ENCODE data around the gene ZNF516.

ZNF516 gene

DNA sequence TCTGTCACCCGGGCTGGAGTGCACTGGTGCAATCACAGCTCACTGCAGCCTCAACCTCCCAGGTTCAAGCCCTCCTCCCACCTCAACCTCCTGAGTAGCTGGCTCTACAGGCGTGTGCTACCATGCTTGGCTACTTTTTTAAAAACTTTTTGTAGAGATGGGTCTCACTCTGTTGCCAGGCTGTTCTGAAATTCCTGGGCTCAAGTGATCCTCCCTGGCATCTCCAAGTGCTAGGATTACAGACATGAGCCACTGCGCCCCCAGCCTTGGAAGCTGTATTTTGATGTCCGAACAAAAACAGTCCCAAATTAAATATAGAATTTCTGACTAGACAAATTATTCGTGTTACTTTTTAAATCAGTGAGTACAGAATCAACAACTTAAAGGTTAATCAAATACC, 97.4 kb downstream of the ZNF516 start:
- no peak for DNase-seq (ENCODE audit: low read depth)

DNA sequence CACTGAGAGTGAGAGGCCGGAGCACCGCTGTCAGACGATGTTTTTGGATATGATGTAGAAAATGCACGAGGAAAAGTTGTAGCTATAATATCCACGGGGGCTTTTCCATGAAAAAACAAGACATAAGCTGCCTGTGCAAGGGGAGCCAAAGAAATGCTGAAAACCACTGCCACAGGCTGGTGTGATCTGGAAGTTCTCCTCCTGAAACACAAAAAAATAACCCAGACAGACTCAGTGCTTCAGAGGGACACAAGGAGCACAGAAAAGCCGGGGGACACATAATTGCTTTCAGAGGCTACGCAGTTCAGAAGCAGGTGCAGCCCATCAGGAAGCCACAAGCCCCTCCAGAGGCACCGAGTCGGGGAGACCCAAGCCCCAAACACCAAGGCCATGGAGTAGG, 98.2 kb downstream of the ZNF516 start:
- DNase-seq (ENCODE audit: low read depth) = no peak

DNA sequence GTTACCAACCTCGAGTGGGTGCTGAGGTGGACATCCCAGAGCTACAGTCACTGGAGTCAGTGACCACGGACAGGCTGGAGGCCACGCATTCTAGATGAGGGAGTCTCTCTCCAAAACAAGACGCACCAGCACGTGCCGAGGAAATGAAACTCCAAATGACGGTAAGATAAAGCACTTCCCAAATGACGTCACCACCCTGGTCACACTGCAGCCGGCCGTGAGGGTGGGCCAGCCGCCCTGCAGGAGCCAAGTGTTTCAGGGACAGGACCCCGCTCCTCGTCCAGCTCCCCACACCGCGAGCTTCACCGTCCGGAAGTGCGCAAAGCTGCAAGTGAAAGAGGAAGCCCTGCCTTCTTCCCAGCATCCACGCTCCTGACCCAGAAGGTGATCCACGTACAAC, 99.4 kb downstream of the ZNF516 start:
- DNase-seq (ENCODE audit: low read depth) = no peak

DNA sequence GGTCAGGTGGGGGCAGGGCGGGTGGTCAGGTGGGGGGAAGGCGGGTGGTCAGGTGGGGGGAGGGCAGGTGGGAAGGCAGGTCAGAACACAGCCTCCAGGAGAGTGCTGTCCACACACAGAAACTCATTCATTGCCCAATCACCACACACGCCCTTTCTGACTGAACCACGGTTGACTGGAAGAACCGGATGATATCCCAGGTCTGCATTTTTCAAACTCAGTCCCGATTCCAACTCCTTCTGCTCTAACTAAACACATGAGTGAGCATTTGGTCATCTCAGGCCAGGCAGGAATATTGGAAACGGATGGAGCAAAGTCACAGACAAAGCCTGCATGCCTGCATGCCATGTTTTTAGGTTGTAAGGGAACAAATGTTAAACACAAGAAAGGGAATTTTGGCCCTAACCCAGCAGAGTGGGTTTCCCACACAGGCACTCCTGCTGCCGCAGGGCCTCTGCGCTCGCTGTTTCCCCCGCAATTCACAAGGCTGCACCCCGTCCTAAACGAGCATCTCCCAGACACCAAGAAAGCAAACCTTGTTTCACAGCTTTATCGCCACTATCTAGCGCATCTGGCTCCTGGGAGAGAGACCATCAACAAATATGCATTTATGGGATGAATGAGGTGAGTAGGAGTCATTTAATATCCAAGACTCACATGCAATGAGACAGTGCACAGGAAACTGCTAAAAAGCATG, 100.1 kb downstream of the ZNF516 start:
- no peak for DNase-seq (ENCODE audit: low read depth)

DNA sequence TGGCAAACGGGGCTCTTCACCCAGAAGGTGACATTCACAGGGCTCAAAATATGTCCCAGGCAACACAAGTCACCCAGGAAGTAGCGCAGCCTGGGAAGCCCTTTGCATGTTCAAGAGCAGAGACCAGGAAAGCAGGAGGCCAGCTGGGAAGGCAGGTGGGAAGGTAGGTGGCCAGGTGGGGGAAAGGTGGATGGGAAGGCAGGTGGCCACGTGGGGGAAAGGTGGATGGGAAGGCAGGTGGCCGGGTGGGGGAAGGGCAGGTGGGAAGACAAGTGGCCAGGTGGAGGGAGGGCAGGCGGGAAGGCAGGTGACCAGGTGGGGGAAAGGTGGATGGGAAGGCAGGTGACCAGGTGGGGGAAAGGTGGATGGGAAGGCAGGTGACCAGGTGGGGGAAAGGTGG, 102.7 kb downstream of the ZNF516 start:
- DNase-seq (ENCODE audit: low read depth) = no peak

DNA sequence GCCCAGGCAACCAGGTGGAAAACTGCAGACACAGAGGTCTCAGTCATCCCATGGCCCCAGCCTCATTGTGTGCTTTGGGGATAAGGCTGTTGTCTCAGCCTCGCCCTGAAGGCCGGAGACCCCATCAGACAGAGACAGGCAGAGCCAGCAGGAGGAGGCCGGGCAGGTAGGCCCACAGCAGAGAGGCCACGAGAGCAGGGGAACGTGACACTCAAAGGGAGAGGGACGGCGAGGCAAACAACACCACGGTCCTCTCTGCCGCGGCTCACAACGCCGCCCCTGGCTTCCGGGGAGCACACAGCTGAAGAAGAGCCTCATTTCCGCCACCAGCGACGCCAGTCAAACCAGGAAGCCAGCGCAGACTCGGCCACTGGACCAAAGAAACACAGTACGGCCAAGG, 103.3 kb downstream of the ZNF516 start:
- DNase-seq (ENCODE audit: low read depth) = no peak

DNA sequence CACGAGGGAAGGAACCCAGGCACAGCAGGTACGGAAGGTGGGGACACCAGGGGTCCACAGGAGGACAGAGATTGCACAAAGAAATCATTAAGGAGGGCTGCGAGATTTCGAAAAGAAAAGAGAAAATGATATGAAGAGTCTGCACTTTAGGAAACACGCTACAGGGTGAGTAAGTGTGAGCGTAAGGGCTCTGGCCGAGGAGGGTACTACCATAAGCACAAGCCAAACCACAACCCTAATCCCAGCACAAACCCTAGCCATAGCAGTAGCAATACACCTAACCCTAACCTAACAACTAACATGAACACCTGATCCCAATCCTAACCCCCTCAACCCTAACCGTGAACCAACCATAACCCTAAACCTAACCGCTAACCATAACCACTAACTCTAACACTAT, 104.0 kb downstream of the ZNF516 start:
- DNase-seq (ENCODE audit: low read depth) = no peak

DNA sequence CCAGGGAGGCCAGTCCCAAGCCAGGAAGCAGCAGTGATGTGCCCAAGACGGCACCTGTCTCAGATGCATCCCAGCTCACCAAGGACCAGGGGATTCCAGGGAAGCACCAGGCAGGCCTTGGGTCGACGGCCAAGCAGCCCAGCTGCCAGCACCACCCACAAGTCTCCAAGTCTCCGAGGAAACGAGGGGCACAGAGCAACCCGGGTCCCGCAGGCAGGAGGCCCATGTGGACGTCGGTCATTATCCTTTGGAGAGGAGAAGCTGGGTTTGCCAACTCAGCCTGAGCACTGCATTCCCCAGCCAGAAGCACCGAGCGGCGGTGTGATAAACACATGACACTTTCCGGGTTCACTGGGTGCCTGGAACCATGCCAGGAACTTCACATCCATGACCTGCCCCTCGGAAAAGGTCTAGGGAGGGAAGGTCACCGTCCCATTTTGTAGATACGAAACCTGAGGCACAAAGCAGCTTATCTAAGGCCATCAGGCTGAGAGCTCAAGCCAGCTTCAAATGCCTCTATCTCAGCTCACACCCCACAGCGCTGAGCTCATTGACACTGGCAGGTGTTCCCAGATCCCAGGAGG, 104.5 kb downstream of the ZNF516 start:
- DNase-seq (ENCODE audit: low read depth) = no peak

DNA sequence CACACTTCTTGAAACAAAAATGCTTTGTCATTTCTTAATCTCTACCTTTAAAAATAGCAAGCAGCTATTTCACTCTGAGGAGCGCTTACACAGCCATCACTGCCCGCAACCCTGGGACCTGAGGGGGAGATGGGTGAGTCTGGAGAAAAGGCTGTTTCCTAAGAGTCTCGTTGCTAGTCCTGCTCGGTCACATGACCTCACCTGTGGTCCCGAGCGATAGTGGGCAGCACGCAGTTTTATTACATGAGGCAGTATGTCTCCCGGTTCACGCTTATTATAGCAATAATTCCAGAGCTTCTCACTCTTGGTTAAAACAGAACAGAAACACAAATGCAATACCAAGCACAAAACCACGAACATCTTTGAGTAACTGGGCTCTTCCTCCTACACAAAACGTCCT, 105.3 kb downstream of the ZNF516 start:
- DNase-seq (ENCODE audit: low read depth) = no peak

DNA sequence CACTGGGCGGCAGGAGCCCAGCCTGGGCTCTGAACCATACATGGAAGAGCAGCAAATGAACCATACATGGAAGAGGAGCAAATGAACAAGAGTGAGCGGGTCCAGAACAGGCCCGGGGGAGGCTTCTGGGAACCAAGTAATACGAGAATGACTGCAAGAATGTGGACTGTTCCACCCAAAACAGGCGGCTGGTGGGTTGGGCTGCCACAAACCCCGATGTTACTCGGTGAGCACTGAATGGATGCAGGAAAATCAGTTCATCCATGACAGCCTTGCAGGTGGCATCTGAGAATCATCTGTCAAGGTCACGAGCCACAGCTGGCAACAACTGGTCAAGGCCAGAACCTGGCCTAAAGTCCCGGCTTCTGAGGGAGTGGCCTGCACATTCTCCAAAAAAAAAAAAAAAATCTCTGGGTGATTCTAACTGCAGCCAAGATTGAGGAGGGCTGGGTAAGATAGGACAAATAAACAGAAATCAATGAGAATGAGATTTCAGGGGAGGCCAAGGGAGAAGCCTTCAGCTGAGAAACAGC, 106.1 kb downstream of the ZNF516 start:
- DNase-seq (ENCODE audit: low read depth) = no peak

DNA sequence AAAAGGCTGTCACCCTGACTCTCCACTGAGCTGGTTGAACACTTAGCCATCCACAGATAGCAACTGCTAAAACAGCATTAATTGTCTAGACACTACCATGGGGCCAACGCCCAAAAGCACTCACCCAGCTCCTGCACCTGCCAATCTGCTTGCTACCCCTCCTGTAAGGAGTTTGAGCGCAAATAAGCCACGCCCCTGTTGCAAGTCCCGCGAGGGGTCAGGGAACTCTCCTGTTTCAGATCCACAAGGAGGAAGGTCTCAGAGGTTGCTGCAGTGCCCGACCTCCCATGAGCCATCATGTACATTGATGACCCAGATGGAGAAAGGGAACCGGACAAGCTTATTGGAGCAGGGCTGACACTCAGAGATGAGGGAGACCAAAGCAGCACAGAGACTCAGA, 106.8 kb downstream of the ZNF516 start:
- DNase-seq (ENCODE audit: low read depth) = no peak

DNA sequence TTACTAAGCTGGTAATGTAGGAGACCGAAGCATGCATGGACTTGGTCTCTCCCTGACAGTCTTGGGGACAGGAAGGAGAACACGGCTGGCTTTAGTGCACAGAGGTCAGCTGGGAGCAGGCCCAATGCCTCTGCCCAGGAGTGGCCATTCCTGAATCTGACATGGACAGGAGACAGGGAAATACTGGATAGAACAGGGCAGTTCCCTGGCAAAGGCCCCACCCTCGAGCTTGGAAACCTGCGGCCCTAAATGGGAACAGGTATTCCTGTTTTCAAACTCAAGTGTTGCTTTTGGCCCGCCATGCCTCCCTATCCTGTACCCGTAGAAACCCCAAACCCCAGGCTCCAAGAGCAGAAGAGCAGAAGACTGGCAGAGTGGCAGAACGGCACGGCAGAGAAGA, 107.4 kb downstream of the ZNF516 start:
- DNase-seq (ENCODE audit: low read depth) = no peak

DNA sequence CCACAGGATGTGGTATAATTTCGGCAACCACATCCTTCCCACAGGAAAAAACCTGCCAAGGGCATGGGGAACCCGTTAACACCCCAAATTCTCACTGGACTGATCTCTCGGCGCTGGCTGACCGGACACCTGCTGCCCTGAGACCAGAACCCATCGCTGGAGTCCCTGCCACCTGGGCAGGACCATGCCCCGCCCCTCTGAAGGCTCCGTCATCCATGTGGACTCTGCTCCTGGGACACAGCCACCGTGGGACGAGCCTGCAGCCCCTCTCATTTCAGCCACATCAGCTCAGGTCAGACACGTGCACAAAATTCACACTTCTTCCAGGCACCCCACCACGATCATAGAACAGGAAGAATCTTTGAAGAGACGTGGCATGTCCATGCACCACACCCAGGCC, 108.2 kb downstream of the ZNF516 start:
- DNase-seq (ENCODE audit: low read depth) = no peak

DNA sequence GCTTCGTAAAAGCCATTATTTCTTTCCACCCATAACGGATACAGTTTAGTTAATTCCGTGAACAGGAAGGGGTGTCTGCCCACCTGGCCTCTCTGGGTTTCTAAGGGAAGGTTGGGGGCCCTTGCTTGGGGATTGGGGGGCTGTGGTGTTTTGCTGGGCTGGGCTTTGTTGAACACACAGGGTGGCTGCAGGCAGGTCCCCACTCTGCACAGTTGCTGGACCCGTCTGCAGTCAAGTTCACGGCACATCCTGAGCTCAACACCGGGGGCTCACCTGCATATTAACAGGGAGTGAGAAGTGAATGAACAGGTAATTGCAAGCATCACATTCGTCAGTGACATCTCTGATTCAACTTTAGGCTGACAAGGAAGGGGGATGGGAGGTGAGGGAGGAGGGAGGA, 109.0 kb downstream of the ZNF516 start:
- DNase-seq (ENCODE audit: low read depth) = no peak

DNA sequence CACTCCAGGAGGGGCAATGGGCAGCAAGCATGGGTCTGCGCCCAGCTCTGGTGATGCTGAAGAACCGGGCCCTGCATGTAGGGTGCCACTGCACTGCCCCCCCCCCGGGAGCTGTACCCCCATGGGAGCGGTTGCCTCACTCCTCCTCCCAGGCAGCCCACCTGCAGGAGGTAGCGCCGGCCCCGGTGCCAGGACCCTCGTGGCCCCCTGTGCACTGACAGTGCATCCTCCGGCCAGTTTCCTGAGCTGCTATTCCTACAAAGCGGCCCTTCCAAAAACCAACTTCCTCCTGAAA, 109.4 kb downstream of the ZNF516 start:
- DNase-seq (ENCODE audit: low read depth) = no peak

DNA sequence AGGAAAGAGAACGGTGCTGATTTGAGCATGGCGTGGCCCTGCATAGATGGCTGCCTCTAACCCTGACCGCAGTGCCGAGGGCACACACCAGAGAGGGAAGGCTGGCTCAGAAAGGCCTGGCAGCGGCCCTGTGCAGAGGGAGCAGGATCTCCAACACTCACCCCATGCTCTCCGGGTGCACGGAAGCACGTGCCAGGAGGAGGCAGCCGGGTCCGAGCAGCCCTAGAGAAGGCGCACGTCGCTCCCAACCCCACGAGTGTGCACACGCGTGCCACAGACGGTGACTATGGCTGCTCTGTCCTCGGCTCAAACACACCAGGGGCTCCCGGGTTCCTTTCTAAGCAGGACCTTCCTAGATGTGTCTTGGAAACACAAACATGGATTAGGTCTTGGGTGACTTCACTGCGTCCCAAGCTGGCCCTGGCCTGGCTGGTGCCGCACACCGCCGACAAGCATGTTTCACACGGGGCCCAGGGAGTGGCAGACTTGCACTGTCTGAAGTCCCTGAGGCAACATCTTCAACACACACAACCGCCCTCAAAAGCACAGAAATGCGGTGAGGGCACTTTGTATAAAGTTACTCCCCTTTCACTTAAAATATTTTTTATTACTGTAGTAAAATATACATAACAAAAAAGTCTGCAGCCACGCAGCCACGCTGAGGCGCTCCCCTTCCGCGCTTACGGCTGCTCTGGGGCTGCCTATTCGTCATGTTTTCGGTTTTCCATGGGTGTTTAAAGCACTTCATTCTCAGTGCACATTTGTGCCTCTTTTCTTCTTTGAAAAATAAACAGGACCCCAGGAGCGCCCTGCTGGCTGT, 110.0 kb downstream of the ZNF516 start:
- DNase-seq (ENCODE audit: low read depth) = no peak

DNA sequence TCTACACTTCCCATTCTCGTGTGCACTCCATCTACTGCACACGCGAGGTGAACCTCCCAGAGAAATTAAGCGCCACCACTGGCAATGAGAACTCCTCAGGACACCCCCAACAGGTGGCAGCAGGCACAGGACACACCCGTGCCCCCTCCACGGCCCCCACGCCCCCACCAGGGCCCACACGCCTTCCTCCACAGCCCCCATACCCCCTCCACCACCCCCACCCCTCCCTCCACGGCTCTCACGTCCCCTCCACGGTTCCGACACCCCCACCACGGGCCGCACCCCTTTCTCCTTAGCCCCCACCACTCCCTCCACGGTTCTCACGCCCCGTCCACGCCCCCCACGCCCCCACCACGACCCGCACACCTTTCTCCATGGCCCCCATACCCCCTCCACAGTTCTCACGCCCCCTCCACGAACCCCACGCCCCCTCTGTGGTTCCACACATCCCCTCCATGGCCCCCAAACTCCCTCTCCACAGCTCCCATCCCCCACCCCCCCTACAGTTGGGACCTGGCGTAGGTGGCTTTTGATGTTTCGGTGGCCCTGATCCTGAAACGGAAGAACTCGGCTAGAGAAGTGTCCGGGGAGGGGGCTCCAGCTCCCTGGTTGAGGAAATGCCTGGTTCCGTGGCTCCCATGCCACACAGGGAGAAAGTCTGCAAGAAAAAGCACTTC, 110.8 kb downstream of the ZNF516 start:
- no peak for DNase-seq (ENCODE audit: low read depth)

DNA sequence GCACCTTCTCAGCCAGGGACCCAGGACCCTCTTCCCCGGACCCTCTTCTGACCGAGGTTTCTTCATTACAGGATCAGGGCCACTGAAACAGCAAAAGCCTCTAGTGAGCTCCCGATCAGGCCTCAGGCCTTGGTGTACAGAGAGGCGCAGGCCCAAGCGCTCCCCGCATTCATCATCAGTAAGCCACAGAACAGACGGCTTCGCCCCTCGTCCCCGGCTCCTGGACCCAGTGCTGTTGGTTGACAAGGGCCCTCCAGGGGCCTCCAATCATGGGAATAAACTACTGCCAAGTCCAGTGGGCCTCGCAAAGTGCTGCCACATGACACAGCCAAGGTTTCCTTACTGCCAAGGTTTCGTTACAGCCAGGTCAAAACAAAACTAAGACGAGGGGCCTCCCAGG, 111.4 kb downstream of the ZNF516 start:
- DNase-seq (ENCODE audit: low read depth) = no peak

DNA sequence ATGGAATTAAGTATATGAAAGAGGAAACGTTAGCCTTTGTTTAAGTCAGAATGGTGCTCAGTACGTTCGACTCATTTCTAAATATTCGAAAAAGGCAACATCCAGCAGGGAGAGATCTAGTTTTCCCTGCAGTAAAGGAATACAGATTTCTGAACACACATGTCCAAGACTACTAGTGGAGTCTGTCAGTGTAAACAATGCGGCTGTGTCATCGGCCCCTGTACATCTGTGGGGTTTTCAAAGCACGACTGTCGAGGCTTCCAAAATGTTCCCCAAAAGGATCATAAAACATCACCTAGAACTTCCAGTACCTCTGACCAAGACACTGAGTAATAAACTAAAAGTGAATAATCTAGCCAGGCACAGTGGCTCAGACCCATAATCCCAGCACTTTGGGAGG, 112.8 kb downstream of the ZNF516 start:
- DNase-seq (ENCODE audit: low read depth) = no peak

DNA sequence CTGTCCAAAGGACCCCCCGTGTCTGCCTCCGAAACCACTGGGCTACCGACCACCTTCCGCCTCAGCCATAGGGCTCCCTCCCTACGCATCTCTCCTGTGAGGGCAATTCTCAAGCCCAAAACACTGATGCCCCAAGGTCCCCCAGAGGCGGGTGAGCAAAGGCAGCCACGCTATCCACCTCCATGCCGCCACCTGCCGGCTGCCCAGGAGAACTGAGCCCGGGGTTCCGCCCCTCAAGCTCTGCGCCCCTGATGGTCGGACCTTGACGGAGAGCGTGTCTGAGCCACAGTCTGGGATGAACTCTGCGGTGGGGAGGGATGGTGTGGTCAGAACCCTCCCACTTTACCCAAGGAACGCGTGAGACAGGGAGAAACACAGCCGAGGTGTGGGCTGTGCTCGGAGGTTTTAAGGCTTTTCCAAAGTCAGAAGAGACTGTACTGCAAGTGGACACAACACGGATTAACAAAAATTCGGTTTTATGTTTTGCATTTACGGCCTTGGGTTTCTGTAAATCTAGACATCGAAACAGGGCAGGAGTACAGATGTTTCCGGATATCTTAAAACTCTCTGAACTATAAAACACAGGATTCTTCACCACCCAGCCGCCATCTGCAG, 114.1 kb downstream of the ZNF516 start:
- DNase-seq (ENCODE audit: low read depth) = no peak

DNA sequence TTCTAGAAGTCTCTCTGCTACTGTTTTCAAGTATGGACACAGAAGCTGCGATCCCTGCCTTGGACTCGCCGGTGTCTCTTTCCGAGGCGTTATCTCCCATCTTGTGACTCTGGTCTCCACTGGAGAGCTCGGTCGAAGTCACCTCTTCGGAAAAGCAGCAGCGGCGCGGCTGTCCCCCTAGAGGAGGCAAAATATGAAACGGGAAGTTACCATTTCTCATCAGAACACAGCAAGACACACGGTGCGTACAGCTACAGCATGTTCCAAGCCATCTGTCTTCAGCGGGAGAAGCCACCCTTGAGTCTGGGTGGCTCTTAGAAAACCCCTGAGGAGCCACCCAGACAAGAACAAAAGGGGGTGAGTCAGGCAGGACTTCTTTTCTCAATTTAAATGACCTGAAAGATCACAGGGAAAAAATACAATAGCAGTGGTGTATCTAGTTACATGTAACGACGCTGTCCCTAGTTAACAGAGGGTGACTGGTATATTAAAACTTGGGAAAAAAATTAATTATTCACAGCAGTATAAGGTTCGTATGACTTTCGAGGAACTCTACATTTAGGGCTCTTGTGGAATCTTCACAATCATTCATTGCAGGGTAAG, 114.8 kb downstream of the ZNF516 start:
- no peak for DNase-seq (ENCODE audit: low read depth)

Data from stimulated activated CD8-positive, alpha-beta memory T cell treated with anti-CD3 and anti-CD28 coated beads, Interleukin-7, amount 100 ng/mL, for 24 hours (primary cell).